WERI-Rb-1 (cell line): Measurements from ENCODE around the gene CGAS.

ENCODE experiments used
- DNase-seq: peaks from one replicate; pipeline ENCODE4 v3.0.0-alpha.2; 2020
- H3K27ac ChIP-seq: fragments of 250-450 bp; sonication (Bioruptor Pico); 2 replicates; pipeline ENCODE4 v1.5.1; 2020; ENCODE audit warnings: mild to moderate bottlenecking, moderate library complexity
- H3K27me3 ChIP-seq: fragments of 250-450 bp; sonication (Bioruptor Pico); 2 replicates; pipeline ENCODE4 v1.5.1; 2021; ENCODE audit warnings: mild to moderate bottlenecking, low read depth, moderate library complexity; ENCODE audit not compliant: insufficient read depth, severe bottlenecking
- H3K36me3 ChIP-seq: fragments of 250-450 bp; sonication (Bioruptor Pico); 2 replicates; pipeline ENCODE4 v1.5.1; 2020; ENCODE audit warnings: mild to moderate bottlenecking, moderate library complexity
- H3K4me3 ChIP-seq: 2 replicates; pipeline ENCODE4 v1.5.1; 2011; ENCODE audit warnings: low read depth, mild to moderate bottlenecking, control low read depth, low read length
- H3K9me3 ChIP-seq: fragments of 250-450 bp; sonication (Bioruptor Pico); 2 replicates; pipeline ENCODE4 v1.5.1; 2021; ENCODE audit warnings: mild to moderate bottlenecking, moderate library complexity; ENCODE audit not compliant: severe bottlenecking
- CTCF ChIP-seq: IDR thresholded peaks from 2 replicates; pipeline ENCODE4 v1.5.1; 2011; ENCODE audit warnings: low read depth, mild to moderate bottlenecking, control low read depth, inconsistent platforms, low read length

Gene CGAS

GRCh38 chr6:73421534-73421933, 30.6 kb downstream of the CGAS start:
- H3K9me3 ChIP-seq = no peaks in the 10 kb centered on the region
- TF ChIP-seq CTCF = no peak
- no peaks in the 10 kb centered on the region for H3K27me3 ChIP-seq
- H3K27ac ChIP-seq = no peak overlapping the region
- no peak overlapping the region for H3K4me3 ChIP-seq
- DNase-seq = no peak
- H3K36me3 ChIP-seq = no peaks in the 10 kb centered on the region

DNA sequence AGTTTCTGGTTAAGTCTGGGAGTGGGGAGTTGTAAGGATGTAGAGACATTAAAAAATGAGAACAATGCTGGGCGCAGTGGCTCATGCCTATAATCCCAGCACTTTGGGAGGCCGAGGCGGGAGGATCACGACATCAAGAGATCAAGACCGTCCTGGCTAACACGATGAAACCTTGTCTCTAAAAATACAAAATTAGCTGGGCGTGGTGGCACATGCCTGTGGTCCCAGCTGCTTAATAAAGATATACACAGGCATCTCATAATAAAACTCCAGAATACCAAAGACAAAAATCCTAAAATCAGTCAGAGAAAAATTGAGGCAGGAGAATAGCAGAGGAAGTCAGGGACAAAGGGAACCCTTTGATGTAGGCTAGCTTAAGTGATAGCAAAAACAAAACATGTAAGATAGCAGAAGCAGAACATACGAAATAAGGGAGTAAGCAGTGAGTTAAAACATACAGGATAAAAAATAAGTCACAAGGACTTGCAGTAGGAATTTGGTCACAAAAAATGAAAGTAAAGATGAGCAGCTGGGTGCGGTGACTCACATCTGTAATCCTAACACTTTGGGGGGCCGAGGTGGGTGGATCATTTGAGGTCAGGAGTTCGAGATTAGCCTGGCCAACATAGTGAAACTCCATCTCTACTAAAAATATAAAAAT, 33.9 kb downstream of the CGAS start:
- Histone ChIP-seq H3K36me3 (no peaks in the 10 kb centered on the region), H3K9me3 (no peaks in the 10 kb centered on the region), H3K4me3 (no peak overlapping the region), H3K27me3 (no peaks in the 10 kb centered on the region), H3K27ac (no peak overlapping the region)
- no peak for TF ChIP-seq CTCF
- DNase-seq = no peak

GRCh38 chr6:73413102-73413501, 39.0 kb downstream of the CGAS start:
- H3K27ac ChIP-seq = no peak overlapping the region
- H3K36me3 ChIP-seq = no peaks in the 10 kb centered on the region
- H3K9me3 ChIP-seq = no peaks in the 10 kb centered on the region
- no peak for TF ChIP-seq CTCF
- H3K4me3 ChIP-seq = no peak overlapping the region
- no peaks in the 10 kb centered on the region for H3K27me3 ChIP-seq
- no peak for DNase-seq

GRCh38 chr6:73409395-73409794, 42.7 kb downstream of the CGAS start:
- DNase-seq = no peak
- no peak for TF ChIP-seq CTCF
- Histone ChIP-seq H3K9me3 (no peaks in the 10 kb centered on the region), H3K27me3 (no peaks in the 10 kb centered on the region), H3K4me3 (no peak overlapping the region), H3K36me3 (no peaks in the 10 kb centered on the region), H3K27ac (no peak overlapping the region)

- no peak overlapping the region for H3K4me3 ChIP-seq
- no peaks in the 10 kb centered on the region for H3K9me3 ChIP-seq
- no peak for TF ChIP-seq CTCF
- H3K27ac ChIP-seq = no peak overlapping the region
- H3K27me3 ChIP-seq = no peaks in the 10 kb centered on the region
- H3K36me3 ChIP-seq = no peaks in the 10 kb centered on the region
- no peak for DNase-seq
Measured at GRCh38 chr6:73400656-73401055, 51.4 kb downstream of the CGAS start.

DNA sequence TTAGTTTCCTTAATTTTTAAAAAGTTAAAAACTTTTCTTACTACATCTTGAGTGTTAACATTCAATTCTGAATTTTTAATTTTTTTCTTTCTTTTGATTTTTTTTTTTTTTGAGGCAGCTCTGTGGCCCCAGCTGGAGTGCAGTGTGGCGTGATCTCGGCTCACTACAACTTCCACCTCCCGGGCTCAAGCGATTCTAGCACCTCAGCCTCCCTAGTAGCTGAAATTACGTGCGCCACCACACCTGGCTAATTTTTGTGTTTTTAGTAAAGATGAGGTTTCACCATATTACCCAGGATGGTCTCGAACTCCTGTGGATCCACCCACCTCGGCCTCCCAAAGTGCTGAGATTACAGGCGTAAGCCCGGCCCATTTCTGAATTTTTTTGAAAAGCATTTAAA, 56.2 kb downstream of the CGAS start:
- no peaks in the 10 kb centered on the region for H3K9me3 ChIP-seq
- no peak for DNase-seq
- TF ChIP-seq CTCF = no peak
- H3K27ac ChIP-seq = no peak overlapping the region
- no peaks in the 10 kb centered on the region for H3K36me3 ChIP-seq
- no peak overlapping the region for H3K4me3 ChIP-seq
- no peaks in the 10 kb centered on the region for H3K27me3 ChIP-seq
